GM04503 (cell line): ENCODE results near the gene OTOS.
A peak's percentile ranks its signal among the peaks of the same experiment; 100 is the strongest.

Experiments
- DNase-seq: peaks from one replicate; pipeline ENCODE4 v3.0.0-alpha.2; 2012; ENCODE audit warnings: low read depth

Gene OTOS

DNA sequence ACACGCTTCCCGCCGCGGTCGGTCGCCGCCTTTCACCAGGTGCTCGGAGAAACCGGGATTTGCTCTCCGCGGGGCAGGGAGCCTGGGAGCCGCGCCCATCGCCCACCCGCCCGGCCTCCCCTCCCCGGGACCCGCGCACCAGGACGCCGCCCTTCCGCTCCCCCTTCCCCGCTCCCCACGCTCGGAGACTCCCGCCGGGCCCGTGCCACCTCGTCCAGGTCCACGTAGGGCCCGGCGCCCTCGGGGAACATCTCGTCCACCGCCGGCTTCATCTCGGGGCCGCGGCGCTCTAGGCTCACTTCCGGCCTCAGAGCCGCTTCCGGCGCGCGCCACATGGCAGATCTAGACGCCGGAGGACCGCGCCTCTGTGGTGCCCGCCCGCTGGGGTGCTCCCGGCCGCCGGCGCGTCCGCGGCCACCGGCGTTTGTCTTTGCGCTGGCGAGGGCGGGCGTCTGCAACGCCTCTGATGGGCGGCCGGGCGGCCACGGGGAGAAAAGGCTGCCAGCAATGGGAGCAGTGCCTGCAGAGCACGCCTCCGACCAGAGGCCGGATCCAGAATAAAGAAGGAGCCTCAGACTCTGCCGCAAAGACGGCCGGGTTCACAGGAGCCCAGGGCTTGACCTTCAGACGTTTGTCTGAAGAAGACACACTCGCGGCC lies 4.3 kb downstream of the OTOS start, which contains the start of gene COPS9:
Gene COPS9 (minus strand): TSS at position 293 of the 658 bp plus-strand sequence. CDS start 21 bp downstream, at position 272.
- peak; percentile 42 for DNase-seq

DNA sequence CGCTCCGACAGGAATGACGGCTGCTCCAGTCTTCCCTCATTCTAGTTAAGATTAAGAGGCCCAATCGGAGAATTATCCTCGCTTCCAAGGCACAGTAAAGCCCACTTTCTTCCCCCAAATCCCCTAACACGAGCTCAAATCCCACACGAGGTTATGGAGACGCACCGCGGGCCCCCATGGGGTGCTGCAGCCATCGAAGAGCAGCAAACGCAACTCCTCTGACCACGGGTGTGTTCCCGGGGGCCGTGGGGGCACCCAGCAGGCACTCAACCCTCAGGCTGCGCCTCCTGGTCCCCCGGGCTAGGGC lies 4.8 kb downstream of the OTOS start:
- no peak for DNase-seq

DNA sequence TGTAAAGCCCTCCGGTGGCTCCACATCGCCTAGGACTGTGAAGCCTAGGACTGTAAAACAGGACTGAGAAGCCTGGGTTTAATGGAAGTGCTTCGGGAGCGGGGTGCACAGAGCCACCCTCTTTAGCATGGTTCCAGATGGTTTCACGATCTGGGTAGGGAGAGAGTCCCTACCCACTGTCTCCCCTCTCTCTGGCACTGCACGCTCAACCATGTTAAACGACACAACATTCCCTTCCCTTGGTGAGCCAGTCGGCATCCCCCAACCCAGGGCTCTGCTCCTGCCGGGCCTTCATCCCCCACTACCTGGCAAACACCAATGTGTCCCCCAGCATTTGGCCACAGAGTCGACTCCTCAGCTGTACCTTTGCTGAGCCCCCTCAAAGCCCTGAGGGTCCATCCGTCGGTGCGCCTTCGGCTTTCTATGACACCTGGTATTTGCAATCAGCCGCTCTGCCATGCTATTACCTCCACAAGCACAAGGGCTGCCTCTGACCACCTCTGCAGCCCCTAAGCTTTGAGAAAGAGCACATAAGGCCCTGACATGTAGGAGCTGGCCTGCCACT lies 5.4 kb downstream of the OTOS start:
- no peak for DNase-seq

DNA sequence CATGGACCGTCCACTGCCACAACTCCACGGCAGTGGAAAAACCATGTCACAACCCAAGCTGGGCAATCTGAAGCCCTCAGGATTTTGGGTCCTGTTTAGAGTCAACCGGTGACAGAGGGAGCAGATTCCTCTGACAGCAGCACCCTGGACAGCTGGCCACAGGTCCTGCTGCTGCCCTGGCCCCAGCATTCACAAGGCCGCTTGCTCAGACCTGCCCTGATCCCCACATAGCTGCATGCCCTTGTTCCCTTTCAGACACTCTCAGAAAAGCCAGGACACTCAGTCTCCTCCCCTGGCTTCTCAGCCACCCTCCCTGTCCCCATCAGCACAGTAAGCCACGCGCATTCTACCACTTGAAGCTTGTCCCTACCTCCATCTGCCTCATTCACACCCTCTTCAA lies 6.0 kb downstream of the OTOS start:
- DNase-seq: no peak

DNA sequence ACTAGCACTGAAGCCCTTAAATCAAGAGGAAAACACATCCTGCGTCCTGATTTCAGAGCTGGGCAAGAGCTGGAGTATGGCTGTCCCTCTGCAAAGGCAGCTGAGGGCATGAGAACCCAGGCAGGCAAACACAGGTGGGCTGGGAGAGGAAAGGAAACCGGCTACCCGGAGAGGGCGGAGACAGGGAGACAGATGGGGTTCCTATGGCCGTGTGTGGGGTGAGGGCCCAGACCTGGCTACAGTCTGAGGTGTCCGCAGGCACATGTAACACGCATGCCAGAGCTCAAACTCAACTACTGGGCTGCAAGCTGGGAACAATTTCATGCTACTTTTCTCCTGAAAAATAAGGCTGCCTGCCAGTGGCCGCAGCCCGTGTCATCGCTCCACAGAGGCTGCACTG lies 7.1 kb downstream of the OTOS start:
- DNase-seq: no peak

DNA sequence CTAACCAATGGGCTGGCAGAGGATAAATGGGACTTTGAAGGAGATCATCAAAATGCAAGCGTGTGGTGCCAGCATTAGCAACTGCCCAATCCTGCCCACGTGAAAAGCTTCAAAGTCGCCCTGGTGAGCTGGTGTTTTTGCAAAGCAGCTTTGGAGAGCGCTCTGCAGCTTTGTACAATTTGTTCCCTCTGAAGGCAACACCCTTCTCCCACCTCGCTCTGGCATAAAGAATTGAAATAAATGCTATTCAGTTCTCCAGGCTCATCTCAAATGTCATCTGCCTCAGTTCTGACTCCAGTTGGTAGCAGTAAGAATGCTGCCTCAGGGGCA lies 7.8 kb downstream of the OTOS start:
- no peak for DNase-seq

DNA sequence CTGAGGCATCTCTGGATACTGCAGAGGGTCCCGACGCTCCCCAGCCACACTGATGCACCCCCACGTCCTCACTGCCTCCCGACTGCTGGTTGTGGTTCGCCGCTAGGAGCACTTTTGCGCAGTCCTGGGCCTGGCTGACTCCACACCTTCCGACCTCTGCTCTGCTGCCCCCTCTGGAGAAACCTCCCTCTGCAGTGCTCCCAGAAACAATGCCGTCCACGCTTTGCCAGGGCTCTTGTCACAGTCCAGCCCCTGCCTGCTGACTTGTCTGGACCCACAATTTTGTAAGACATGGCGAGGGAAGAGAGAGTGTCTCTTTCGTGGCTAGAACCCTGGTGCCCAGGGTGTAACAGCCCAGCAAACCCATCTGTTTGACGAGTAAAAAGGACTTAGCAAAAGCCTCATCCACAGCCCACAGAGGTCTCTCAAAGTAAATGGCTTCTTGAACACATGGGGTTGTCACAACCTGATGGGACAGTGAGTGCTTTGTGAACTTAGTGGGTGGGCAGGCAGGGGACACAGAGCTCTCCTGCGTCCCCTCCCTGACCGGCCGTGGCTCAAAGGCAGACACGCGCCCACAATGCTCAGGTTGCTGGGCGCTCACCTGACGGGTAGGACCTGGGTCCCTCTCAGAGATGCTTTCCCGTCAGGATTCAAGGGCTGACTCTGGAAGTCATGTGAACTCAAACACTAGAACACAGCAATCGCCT lies 8.4 kb downstream of the OTOS start:
- DNase-seq: no peak

DNA sequence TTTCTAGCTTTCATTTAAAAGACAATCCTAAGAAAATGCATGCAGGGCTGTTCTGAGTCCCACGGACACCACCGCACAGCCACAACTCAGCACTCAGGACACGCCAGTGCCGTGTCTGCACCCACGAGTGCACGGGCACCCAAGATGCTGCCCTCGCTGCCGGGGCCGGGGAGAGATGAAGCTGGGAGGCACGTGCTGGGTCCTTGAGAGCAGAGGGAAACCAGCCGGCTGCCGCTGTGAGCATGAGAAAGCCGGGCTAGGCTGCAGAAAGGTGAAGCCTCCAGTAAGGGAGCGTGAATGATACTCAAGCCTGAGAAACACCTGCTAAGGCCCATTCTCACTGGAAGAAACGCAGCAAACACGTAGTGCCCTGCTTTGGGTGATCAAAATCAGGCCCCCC lies 9.2 kb downstream of the OTOS start:
- DNase-seq: no peak

DNA sequence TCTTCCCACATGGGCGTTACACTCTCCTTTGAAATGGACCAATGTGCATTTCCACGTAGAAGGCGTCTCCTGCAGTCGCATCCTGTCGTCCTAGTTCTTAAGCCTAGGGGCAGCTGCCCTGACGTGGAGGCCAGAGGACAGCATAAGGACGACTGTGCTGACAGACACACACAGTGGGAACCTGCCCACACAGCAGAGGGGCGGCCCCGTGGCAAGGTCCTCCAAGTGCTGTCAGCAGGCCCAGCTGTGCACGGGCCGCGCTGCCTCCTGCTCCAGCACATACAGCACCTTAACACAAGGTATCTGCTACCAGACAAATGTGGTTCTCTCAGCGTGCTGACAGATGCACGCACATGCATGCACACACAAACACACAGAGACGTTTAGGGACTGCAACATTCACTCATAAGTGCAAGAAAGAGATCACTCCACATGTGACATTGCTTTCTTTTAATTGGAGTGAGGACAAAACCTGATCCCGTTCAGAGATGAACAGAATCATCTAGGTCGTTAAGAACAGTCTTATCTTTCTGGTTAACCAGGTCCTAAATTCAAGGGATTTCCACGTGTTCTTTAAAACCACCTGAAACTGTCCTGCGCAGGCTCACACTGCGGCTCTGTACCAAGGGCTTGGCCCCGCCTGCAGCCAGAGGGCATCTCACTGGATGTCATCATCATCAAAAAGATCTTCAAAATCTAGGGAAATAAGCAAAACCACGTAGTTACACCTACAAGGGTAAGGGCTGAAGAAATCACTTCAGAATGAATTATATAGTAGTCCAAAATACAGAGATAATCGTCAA lies 9.9 kb downstream of the OTOS start:
- DNase-seq: no peak

DNA sequence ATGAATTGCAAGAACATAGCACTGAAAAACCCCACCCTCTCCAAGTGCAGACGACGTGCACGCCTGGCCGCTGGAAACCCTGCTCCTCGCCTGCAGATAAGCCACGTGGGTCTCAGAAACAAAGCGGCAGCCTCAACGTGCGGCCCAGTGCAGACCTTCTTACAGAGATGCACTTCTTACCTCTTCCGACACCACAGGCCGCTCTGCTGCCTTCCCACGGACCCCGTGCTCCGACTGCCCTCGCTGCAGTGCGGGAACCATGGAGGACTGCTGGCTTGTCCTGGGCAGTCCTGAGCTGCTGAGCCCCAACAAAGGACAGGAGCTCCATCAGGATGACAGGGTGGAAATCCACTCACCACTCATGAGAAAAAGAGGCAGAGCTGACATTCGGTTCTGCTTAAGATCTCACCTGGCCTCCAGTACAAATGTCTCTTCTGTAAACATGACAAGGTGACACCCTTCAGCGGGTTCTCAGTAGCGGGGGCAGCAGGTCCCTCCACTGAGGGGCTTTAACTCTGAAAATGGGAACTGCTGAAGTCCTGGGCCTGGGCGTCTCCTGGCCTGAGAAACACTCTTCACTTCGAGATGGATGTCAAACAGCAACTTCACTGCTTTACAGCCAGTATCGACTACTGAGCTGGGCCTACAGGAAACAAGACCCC lies 10.6 kb downstream of the OTOS start:
- DNase-seq: no peak

DNA sequence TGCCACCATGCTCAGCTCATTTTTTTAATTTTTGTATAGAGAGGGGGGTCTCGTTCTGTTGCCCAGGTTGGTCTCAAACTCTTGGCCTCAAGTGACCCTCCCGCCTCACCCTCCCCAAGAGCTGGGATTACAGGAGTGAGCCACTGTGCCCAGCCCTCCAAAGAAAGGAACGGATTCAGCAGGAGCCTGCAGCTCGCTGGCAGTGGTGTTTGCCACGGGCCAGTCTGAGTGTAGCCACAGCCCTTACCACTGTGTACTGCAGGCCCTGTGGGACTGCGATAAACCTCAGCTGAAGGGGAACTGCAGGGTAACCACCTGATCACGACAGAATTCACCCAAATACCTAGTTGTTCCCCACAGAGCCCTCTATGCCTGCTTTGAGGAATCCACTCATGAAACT lies 11.1 kb downstream of the OTOS start:
- DNase-seq: no peak

DNA sequence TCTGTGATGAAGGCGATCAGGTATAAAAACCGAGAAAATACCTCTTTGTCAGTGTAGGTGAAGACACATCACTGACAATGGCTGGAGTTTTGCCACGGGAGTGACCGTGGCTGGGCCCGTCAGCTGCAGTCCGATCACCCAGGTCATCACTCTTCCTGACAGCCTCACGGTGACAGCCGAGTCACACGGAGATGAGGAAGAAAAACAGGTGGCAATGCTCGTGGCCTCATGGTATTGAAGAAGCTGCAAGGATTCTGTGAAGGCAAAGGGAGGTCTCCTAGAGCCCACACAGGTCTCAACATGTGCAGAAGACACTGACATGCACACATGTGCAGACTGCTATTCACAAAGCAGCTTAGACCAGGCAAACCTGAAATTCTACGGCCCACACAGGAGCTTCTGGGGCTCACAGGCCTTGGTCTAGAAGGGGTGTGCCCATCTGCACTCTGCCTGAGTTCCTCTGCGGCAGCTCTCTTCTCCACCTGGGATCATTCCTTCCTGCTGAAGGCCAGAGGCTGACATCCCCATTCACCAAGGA lies 11.8 kb downstream of the OTOS start:
- no peak for DNase-seq

DNA sequence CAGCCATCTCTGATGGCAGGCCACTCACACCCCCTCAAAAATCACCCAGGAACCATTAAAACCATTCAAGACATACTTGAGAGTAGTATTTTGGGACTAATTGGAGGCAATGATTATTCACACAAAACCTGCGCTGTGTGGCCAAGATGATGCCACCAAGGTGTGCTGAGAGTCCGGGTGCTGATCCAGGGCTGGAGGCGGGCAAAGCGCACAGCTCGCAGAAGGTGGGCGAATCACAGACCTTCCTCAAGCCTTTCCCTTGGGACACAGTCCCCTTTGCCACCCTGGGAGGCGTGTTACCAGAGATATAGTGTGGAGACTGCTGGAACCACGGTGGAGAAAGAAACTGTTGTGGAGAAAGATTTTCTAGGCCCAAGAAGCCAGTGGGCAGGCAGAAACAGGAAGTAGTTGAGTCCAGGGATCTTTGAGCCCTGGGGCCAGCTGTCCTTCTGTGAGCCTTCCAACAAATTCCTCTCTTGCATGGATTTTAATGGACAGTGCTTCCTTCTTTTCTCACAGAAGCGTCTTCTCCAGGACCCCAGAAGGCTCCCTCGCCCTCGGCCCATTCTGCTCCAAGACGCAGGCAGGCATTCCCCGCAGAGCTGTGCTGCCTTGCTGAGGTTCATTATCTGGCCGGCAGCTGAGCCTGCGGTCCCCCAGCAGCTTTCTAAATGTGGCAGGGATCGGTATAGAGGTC lies 12.4 kb downstream of the OTOS start:
- DNase-seq: no peak

DNA sequence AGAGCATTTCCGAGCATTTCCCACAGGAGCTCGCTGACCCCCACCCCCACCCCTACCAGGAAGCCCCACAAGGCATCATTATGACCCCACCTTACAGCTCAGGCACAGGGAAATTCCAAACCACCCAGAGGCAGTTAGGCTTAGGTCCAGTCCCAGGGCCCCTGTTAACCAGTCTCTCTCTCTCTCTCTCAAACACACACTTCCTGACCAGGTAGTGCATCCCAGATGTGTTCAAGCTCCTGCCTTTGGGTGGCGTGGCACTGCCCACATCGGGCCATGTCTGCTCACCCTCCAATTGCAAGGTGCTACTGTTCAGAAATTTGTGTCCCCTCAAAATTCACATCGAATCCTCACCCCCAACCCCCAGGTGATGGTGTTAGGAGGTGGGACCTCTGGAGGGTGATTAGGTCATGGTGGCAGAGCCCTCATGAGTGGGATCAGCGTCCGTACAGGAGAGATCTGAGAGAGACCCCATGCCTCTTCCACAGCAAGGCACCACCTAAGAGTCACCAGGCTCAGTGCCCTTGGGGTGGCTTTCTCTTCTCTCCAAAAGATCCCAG lies 13.2 kb downstream of the OTOS start:
- DNase-seq: no peak

DNA sequence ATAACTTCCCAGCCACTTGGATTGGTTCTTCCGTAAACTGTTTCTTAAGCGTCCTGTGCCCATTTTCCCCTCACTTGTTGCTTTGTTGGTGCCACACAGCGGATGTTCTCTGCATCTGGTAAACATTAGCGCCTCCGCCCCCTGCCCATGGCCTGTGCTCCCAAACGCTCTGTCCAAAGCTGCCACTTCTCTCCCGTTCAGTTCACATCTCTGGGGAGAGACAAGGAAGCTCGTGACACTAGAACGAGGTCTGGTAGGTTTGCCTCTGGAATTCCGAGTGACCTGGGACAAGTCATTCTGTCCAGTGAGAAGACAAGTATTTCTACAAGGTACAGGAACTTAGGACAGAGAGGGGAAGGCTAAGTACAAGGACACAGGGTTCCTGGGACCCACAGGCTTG lies 13.7 kb downstream of the OTOS start:
- DNase-seq: no peak

DNA sequence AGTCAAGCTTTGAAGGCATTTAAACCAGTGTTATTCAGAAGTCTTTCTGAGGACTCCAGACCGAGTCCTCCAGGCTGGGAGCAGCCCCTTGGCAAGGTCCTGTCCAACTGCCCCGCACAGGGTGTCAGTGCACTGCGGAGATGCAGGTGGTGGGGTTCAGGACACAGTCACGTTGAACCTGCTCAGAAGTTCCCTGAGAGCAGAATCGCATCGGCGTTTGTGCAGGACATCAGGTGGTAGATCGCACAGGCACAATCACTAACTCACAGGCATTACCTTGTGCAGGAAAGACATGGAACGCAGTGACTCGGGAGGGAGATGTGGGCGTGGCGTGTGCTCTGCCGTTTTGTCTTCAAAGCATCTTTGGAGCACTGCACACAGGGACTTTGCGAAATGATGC lies 14.7 kb downstream of the OTOS start:
- no peak for DNase-seq

DNA sequence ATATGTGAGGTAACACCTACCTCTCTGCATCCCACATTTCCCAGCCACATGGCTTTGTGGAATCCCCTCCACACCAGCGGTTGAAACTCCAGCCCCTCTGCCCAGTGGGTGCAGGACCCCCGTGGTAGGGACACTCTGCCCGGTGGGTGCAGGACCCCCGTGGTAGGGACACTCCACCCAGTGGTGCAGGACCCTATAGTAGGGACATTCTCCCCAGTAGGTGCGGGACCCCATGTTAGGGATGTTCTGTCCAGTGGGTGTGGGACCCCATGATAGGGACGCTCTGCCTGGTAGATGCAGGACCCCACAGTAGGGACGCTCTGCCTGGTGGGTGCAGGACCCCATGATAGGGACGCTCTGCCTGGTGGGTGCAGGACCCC lies 15.8 kb downstream of the OTOS start:
- DNase-seq: no peak

DNA sequence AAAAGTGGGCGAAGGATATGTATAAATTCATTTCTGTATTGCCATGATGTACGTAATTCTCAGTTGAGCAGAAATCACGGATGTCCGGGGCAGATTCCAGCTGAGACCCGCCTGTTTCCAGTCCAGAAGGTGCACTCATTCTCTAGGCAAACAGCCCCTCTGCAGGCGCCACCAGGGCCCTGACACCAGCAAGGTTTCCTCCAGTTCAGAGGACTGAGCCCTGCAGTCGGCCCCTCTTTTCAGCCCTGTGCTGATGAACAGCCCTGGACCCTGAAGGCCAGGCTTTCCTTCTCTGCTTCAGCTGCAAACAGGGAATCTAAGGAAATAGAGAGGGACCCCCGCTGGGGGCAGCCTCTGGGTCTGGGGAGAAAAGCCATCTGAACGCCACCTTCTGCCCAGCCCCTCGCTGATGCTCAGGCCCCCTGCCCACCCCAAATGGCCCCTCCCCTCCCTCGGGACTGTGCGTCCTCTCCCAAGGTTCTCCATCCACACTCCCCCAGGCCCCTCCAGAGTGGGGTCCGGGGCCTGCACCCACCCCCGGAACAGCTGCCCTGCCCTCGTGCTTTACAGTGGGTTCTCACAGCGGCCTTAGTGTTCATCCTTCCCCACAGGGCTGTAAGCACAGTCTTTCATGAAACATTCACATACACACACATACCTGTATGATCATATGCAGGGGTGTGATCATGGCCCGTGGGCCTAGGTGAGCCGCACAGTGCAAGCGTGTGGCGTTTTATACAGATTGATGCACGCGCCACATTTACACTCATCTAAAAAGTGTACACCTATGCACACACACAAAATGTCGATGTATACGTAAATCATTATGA lies 16.4 kb downstream of the OTOS start:
- no peak for DNase-seq

DNA sequence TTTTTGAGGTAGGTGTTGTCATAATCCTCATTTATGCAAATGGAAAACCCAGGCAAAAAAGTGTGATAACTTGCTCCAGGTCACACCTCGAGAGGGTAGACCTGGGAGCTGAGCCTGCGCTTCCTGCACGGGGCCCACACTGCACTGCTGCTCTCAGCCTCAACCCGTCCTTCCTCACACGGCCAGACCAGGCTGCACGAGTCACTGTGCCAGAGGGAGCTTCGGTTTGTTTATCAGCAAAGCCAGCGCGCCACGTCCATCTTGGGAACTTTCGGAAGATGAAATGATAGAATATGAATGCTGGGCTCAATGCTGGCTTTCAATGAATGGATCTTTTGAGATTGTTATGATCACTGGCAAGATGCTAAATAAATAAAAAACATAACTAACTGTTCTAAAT lies 18.8 kb downstream of the OTOS start:
- no peak for DNase-seq

DNA sequence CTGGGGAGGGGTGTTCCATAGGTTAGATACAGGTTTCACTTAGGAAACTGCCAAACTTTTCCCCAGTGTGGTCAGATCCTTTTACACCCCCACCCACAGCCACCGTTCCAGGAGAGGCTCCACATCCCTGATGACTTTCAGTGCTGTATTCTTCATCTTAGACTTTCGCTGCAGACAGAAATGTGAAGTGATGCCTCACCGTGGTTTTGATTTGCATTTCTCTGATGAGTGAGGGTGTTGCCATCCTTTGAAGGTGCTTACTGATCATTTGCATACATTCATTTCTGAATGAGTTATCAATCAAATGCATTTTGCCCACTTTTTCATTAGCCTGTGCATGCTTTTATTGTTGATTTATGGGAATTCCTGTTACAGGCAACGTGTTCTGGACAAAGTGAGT lies 19.3 kb downstream of the OTOS start:
- DNase-seq: no peak

DNA sequence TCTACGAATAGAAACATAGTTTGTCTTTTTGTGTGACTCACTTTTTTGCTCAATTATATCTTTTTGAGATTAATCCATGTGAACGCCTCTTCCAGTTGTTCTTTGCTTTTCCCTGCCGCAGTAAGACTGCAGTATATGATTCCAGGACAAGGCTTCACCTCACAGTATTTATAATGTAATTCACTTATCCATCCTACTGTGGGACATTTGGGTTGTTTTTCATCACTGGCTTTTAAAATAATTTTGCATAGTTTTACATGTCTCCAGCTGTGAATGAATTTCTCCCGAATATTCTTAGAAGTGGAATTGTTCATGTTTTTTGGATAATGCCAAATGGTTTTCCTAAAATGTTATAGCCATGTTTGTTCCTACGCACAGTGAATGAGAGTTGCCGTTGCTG lies 26.2 kb downstream of the OTOS start:
- DNase-seq: no peak
